A172 (cell line): ENCODE data around the gene PQBP1. TPM values are rescaled to one million over a fixed set of nuclear protein-coding genes. Genes with fewer than 3 reads are reported as not detected.

Experiments used
- DNase-seq: peaks from one replicate; pipeline ENCODE4 v3.0.0-alpha.2; 2015; ENCODE audit warnings: low spot score
- total RNA-seq: library from RNA; depleted of rRNA; stranded (reverse); fragments of >200 nt; shearing (Covaris generic); gene quantifications from 2 replicates; pipeline ENCODE4 v1.2.3, GENCODE V29; 2014

The PQBP1 gene
- total RNA-seq, 1 experiment from 2014 or later: 59.2 TPM

GRCh38 chrX:48902135-48902534 is 4.4 kb downstream of the PQBP1 start:
- DNase-seq: no peak

GRCh38 chrX:48902776-48903175 is 5.0 kb downstream of the PQBP1 start:
- no peak for DNase-seq

- no peak for DNase-seq
Observed at GRCh38 chrX:48903290-48903689, 5.6 kb downstream of the PQBP1 start.

GRCh38 chrX:48904180-48904579 is 6.5 kb downstream of the PQBP1 start:
- DNase-seq: no peak

- DNase-seq: no peak
Observed at GRCh38 chrX:48904626-48905025, 6.9 kb downstream of the PQBP1 start.

GRCh38 chrX:48905090-48905790 is 7.5 kb downstream of the PQBP1 start:
- no peak for DNase-seq

GRCh38 chrX:48908600-48908999 is 10.9 kb downstream of the PQBP1 start:
- no peak for DNase-seq

GRCh38 chrX:48909703-48910294 is 12.1 kb downstream of the PQBP1 start:
- no peak for DNase-seq

- no peak for DNase-seq
Observed at GRCh38 chrX:48910926-48911411, 13.2 kb downstream of the PQBP1 start.

- peak; percentile 74 for DNase-seq
Observed at GRCh38 chrX:48911412-48912182, 13.9 kb downstream of the PQBP1 start, which contains the start of gene SLC35A2. Gene SLC35A2, minus strand, starts transcription at chrX:48911646. Its CDS starts 10 bp downstream, at chrX:48911636.

- no peak for DNase-seq
Observed at GRCh38 chrX:48913605-48914366, 16.1 kb downstream of the PQBP1 start.

GRCh38 chrX:48914593-48915493 is 17.1 kb downstream of the PQBP1 start:
- DNase-seq: no peak

- DNase-seq: peak; percentile 89
Observed at GRCh38 chrX:48917139-48918001, 19.6 kb downstream of the PQBP1 start.

- no peak for DNase-seq
Observed at GRCh38 chrX:48918301-48918642, 20.5 kb downstream of the PQBP1 start.

- DNase-seq: no peak
Observed at GRCh38 chrX:48918643-48919340, 21.1 kb downstream of the PQBP1 start, which contains the start of gene PIM2. Gene PIM2, minus strand, starts transcription at chrX:48919024. Its CDS starts 190 bp downstream, at chrX:48918834.

GRCh38 chrX:48919360-48919841 is 21.7 kb downstream of the PQBP1 start:
- DNase-seq: no peak

GRCh38 chrX:48919947-48920717 is 22.4 kb downstream of the PQBP1 start:
- DNase-seq: no peak

- no peak for DNase-seq
Observed at GRCh38 chrX:48920718-48921104, 23.0 kb downstream of the PQBP1 start.
